Pancreas (tissue), 10 donors: ENCODE data around the gene WDPCP. TPM values are rescaled to one million over a fixed set of nuclear protein-coding genes. Genes with fewer than 3 reads are reported as not detected.

Experiments
- ATAC-seq, 4 donors: fragments of 200-7000 bp; cut with Tn5 transposase; one replicate each; pipeline versions ENCODE4 v1.8.0 to v1.9.1; 2020; ENCODE audit warnings: mild to moderate bottlenecking in 4 of 4, moderate library complexity in 4 of 4
- DNase-seq, 6 donors: peaks; one replicate each; pipeline ENCODE4 v3.0.0-alpha.2; 2020
- FAIRE-seq: peaks from 2 replicates; lab custom pipeline; 2012; peaks lifted over from hg19 to GRCh38; lab: Jason Lieb, UNC
- H3K27ac ChIP-seq, 4 donors: fragments of 200-600 bp; sonication (generic); 1 replicate in 3 of 4; 2 replicates in 1 of 4; pipeline versions ENCODE4 v1.5.0 to v1.8.0; 2020
- H3K27me3 ChIP-seq, 4 donors: fragments of 200-600 bp; one replicate each; pipeline ENCODE4 v1.8.0; 2021
- H3K36me3 ChIP-seq, 3 donors: fragments of 200-600 bp; sonication (generic) in 1 of 3; one replicate each; pipeline versions ENCODE4 v1.5.0 to v1.8.0; 2020 to 2021
- H3K4me1 ChIP-seq, 3 donors: fragments of 200-600 bp; one replicate each; pipeline ENCODE4 v1.8.0; 2021
- H3K4me3 ChIP-seq, 4 donors: fragments of 200-600 bp; sonication (generic) in 2 of 4; one replicate each; pipeline versions ENCODE4 v1.5.0 to v1.8.0; 2020 to 2021
- H3K9me3 ChIP-seq, 4 donors: fragments of 200-600 bp; one replicate each; pipeline ENCODE4 v1.8.0; 2021
- WGBS, 2 donors: extraction: QIAGEN DNeasy Blood & Tissue Kit; methylation state at CpG; one replicate each; pipeline ENCODE4 v1.1.7; 2013; 5-methylcytosine and 5-hydroxymethylcytosine counted together
- intact Hi-C, 3 donors: fragments of 100-400 bp; cut with DNase I; formaldehyde crosslinking; loops; one replicate each; pipeline versions ENCODE4 v1.11.1 to v1.14.2; 2022
- polyA plus RNA-seq, 2 donors: library from polyadenylated mRNA; stranded (reverse); fragments of 200-250 nt; gene quantifications; one replicate each; pipeline ENCODE4 v1.2.3, GENCODE V29; 2013
- total RNA-seq, 6 donors: library from RNA; stranded (reverse); fragmentation: NEBNext Ultra II Directional in 4 of 6; extraction: Animal tissue kit (Norgen Biotek cat#: 25700) in 4 of 6; gene quantifications; one replicate each; pipeline versions ENCODE4 v1.2.1 to v1.2.4, GENCODE V29; 2021 to 2023
- TF ChIP-seq, protein P1 (sequence below), 4 donors: fragments of 200-600 bp; sonication (generic) in 3 of 4; IDR thresholded peaks; one replicate each; pipeline versions ENCODE4 v1.5.0 to v1.8.0; 2021; ENCODE audit warnings: antibody characterized with exemption in 4 of 4
- donor health status: healthy with polysubstance abuse.
- donor health status: DM: no; HTN: no; CAD: no; lungs with moderate emphysema.
- donor health status: DM: no; HTN: no; CAD: no.
- donor health status: control.
- donor health status: control.
- donor health status: Bipolar disorder and iron deficiency.
- donor health status: DM: yes; HTN: yes; CAD: no.
- donor health status: DM: no; HTN: no; CAD: no.
- donor health status: DM: no; HTN: no; CAD: no.
- donor health status: DM: yes; HTN: yes; CAD: no.

The WDPCP gene
- total and polyA plus RNA-seq, 8 donors = 1.9 to 6.1 (median 4.2) TPM

DNA sequence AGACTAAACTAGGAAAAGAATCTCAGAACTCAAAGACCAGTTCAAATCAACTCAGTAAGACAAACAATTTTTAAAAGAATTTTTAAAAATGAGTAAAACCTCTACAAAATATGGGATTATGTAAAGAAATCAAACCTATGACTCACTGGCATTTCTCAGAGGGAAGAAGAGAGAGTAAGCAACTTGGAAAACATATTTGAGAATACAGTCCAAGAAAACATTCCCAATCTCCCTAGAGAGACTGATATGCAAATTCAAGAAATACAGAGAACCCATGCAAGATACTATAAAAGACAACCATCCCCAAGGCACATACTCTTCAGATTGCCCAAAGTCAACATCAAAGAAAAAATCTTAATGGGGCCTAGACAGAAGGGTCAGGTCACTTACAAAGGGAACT, 162.7 kb downstream of the WDPCP start:
- H3K36me3 ChIP-seq = no peaks in the 10 kb centered on the region
- no peak overlapping the region for H3K4me3 ChIP-seq
- DNase-seq = no peak
- ATAC-seq = no peak
- no peaks in the 10 kb centered on the region for H3K9me3 ChIP-seq
- no peaks in the 10 kb centered on the region for H3K4me1 ChIP-seq
- TF ChIP-seq, protein P1, sequence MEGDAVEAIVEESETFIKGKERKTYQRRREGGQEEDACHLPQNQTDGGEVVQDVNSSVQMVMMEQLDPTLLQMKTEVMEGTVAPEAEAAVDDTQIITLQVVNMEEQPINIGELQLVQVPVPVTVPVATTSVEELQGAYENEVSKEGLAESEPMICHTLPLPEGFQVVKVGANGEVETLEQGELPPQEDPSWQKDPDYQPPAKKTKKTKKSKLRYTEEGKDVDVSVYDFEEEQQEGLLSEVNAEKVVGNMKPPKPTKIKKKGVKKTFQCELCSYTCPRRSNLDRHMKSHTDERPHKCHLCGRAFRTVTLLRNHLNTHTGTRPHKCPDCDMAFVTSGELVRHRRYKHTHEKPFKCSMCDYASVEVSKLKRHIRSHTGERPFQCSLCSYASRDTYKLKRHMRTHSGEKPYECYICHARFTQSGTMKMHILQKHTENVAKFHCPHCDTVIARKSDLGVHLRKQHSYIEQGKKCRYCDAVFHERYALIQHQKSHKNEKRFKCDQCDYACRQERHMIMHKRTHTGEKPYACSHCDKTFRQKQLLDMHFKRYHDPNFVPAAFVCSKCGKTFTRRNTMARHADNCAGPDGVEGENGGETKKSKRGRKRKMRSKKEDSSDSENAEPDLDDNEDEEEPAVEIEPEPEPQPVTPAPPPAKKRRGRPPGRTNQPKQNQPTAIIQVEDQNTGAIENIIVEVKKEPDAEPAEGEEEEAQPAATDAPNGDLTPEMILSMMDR (IDR thresholded peaks at IDR 0.05) = no peak
- FAIRE-seq = no peak
- H3K27ac ChIP-seq = no peak overlapping the region
- H3K27me3 ChIP-seq = no peaks in the 10 kb centered on the region
- intact Hi-C loops = no loop called here

DNA sequence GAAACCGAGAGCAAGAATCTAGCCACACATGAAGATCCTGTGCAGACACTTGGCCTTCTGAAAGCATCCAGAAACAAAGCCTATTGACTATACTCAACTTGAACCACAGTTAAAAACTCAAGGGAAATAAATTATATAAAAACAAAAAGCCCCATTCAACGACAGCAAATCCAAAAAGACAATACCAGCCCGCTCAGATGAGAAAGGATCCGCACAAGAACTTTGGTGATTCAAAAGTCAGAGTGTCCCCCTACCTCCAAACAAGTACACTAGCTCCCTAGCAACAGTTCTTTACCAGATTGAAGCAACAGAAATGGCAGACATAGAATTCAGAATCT, 163.2 kb downstream of the WDPCP start:
- no peak for FAIRE-seq

DNA sequence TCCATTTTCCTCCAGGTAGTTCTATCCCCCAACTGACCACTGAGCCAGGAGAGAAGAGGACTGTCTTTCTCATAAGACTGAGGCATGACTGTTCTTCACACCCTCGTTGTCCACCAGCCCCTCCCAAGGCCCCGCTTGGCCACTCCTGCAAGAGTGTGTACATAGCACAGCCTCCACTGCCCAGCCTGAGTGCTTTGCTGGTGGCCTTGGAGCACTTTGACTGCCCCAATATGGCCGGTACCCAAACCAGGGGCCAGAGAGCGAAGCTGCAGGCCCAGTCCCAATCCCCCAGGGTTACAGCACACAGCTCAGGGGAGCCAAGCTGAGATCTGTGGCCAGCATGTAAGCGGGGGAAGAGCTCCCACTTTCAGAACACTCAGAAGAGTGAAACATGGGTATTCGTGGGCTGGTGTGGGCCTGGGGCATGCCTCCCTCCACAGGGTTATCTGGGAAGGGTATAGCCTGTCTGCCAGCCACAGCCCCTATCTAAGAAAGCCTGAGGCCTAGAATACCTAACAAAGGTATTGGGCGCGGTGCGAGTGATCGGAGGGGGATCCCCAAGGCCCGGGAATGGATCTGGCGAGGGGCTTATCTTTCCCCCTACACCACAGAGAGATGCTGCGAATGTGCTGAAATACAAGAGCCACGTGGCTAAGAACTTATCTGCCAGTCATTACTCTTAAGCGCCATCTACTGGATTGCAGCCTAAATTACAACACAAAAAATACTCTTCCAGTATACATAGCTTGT, 163.8 kb downstream of the WDPCP start:
- Histone ChIP-seq H3K4me3 (no peak overlapping the region), H3K36me3 (no peaks in the 10 kb centered on the region), H3K9me3 (no peaks in the 10 kb centered on the region), H3K4me1 (no peaks in the 10 kb centered on the region), H3K27me3 (no peaks in the 10 kb centered on the region), H3K27ac (no peak overlapping the region)
- ATAC-seq (no peak), DNase-seq (peak in 1 of 6 donors; percentile 43), FAIRE-seq (no peak)
- 78% methylated on average over 15 of the region's 15 CpGs for WGBS, 2 donors
- intact Hi-C loops = no loop called here
- TF ChIP-seq, protein P1 (IDR thresholded peaks at IDR 0.05) = no peak

More for the DNA sequence above, 163.2 kb downstream of the WDPCP start:
- H3K36me3 ChIP-seq = no peaks in the 10 kb centered on the region
- 79 to 84% methylated on average over 4 of the region's 4 CpGs for WGBS, 2 donors
- no peaks in the 10 kb centered on the region for H3K9me3 ChIP-seq
- DNase-seq (no peak), ATAC-seq (no peak)
- no peak overlapping the region for H3K27ac ChIP-seq
- no peaks in the 10 kb centered on the region for H3K27me3 ChIP-seq
- H3K4me1 ChIP-seq = no peaks in the 10 kb centered on the region
- TF ChIP-seq, protein P1 (IDR thresholded peaks at IDR 0.05) = no peak
- intact Hi-C loops = no loop called here
- H3K4me3 ChIP-seq = no peak overlapping the region

DNA sequence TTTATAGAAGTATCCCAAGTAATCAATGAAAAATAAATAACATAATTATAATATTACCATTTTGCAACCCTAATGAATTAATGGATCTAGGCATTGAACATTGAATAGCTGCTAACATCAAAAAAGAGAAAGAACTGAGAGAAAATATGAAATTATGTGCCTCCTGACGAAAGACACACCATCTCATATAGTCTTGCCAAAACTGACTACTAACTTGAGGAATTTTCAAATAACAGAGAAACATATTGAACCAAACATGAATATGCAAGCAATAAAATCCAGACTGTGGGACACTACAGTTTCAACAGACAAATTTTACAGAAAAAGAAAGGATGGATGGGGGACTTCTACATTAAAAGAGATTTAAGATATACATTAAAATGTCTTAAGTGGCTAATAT, 165.7 kb downstream of the WDPCP start:
- intact Hi-C loops = no loop called here
- TF ChIP-seq, protein P1 (IDR thresholded peaks at IDR 0.05) = no peak
- H3K27ac ChIP-seq = no peak overlapping the region
- H3K9me3 ChIP-seq = no peaks in the 10 kb centered on the region
- no peaks in the 10 kb centered on the region for H3K27me3 ChIP-seq
- ATAC-seq (no peak), FAIRE-seq (no peak), DNase-seq (no peak)
- no peaks in the 10 kb centered on the region for H3K36me3 ChIP-seq
- H3K4me1 ChIP-seq = no peaks in the 10 kb centered on the region
- WGBS, 2 donors = 88 to 91% methylated on average over 1 of the region's 1 CpG
- H3K4me3 ChIP-seq = no peak overlapping the region

DNA sequence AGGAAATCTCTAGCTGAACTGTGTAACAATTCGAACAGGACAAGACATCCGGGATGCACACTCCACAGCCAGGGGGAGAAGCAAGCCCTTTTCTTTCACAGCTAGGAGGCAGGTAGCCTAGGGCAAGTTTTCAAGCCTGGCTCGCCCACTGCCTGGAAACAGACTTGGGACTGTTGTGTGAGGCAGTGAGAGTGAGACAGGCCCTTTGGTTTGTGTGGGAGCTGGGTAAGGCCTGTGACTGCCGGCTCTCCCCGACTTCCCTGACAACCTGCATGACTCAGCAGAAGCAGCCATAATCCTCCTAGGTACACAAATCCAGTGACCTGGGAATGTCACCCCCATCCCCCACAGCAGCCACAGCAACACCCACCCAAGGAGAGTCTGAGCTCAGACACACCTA, 179.7 kb downstream of the WDPCP start:
- ATAC-seq (no peak), FAIRE-seq (no peak), DNase-seq (no peak)
- WGBS, 2 donors = 92 to 98% methylated on average over 5 of the region's 5 CpGs
- no peaks in the 10 kb centered on the region for H3K36me3 ChIP-seq
- no peaks in the 10 kb centered on the region for H3K4me1 ChIP-seq
- no peaks in the 10 kb centered on the region for H3K9me3 ChIP-seq
- TF ChIP-seq, protein P1 (IDR thresholded peaks at IDR 0.05) = no peak
- H3K27me3 ChIP-seq = no peaks in the 10 kb centered on the region
- H3K27ac ChIP-seq = no peak overlapping the region
- no peak overlapping the region for H3K4me3 ChIP-seq
- intact Hi-C loops = no loop called here
